ENCODE results near the gene CRLF2.

GRCh38 chrX:1185561-1185960, 26.9 kb downstream of the CRLF2 start:
- TF ChIP-seq CTCF (conservative IDR thresholded peaks at IDR 0.05; ENCODE audit: low read length) (no peak), EZH2phosphoT487 (IDR thresholded peaks at IDR 0.05; ENCODE audit: borderline replicate concordance) (no peak)

All from Loucy (cell line).